Vagina (tissue), 2 donors: ENCODE results near the gene CCDC183. TPM values are rescaled to one million over a fixed set of nuclear protein-coding genes. Genes with fewer than 3 reads are reported as not detected.
A peak's percentile ranks its signal among the peaks of the same experiment; 100 is the strongest.

Experiments
- DNase-seq, 2 donors: peaks; one replicate each; pipeline ENCODE4 v3.0.0-alpha.2; 2017; ENCODE audit errors: extremely low spot score in 2 of 2
- H3K27ac ChIP-seq: fragments of 200-600 bp; sonication (generic); one replicate; pipeline ENCODE4 v1.5.1; 2019
- H3K27me3 ChIP-seq: fragments of 200-600 bp; sonication (generic); one replicate; pipeline ENCODE4 v1.5.1; 2019
- H3K36me3 ChIP-seq, 2 donors: fragments of 200-600 bp; sonication (generic); one replicate each; pipeline ENCODE4 v1.5.1; 2017 to 2019
- H3K4me1 ChIP-seq: fragments of 200-600 bp; sonication (generic); one replicate; pipeline ENCODE4 v1.5.1; 2019
- H3K4me3 ChIP-seq, 2 donors: fragments of 200-600 bp; sonication (generic); 1 replicate in 1 of 2; 2 replicates in 1 of 2; pipeline ENCODE4 v1.5.1; 2016 to 2019
- H3K9me3 ChIP-seq: fragments of 200-600 bp; sonication (generic); one replicate; pipeline ENCODE4 v1.5.1; 2019
- POLR2A ChIP-seq, 2 donors: fragments of 450-650 bp; IDR thresholded peaks; one replicate each; pipeline ENCODE4 v1.6.1; 2017; ENCODE audit warnings: antibody characterized with exemption in 2 of 2, mild to moderate bottlenecking in 2 of 2, moderate library complexity in 2 of 2
- POLR2AphosphoS5 ChIP-seq, 2 donors: sonication (generic); formaldehyde crosslinking; IDR thresholded peaks; one replicate each; pipeline ENCODE4 v1.9.0; 2017; ENCODE audit warnings: antibody characterized with exemption in 2 of 2, mild to moderate bottlenecking in 2 of 2, low read depth in 1 of 2; ENCODE audit not compliant: insufficient read depth in 1 of 2
- intact Hi-C: fragments of 100-400 bp; cut with DNase I; formaldehyde crosslinking; loops from one replicate; pipeline ENCODE4 v1.15.1; 2023
- total RNA-seq: library from RNA; depleted of rRNA; stranded (reverse); fragments of >200 nt; gene quantifications from one replicate; pipeline ENCODE4 v1.2.3, GENCODE V29; 2016
- TF ChIP-seq, protein P1 (sequence below), 3 experiments: fragments of 450-650 bp in 2 of 3; fragments of 200-600 bp in 1 of 3; sonication (generic) in 1 of 3; IDR thresholded peaks; one replicate each; pipeline ENCODE4 v1.5.1; 2017 to 2019; ENCODE audit warnings: antibody characterized with exemption in 3 of 3, mild to moderate bottlenecking in 2 of 3, moderate library complexity in 2 of 3

Gene CCDC183
- total RNA-seq, 1 donor from 2014 or later: not detected

DNA sequence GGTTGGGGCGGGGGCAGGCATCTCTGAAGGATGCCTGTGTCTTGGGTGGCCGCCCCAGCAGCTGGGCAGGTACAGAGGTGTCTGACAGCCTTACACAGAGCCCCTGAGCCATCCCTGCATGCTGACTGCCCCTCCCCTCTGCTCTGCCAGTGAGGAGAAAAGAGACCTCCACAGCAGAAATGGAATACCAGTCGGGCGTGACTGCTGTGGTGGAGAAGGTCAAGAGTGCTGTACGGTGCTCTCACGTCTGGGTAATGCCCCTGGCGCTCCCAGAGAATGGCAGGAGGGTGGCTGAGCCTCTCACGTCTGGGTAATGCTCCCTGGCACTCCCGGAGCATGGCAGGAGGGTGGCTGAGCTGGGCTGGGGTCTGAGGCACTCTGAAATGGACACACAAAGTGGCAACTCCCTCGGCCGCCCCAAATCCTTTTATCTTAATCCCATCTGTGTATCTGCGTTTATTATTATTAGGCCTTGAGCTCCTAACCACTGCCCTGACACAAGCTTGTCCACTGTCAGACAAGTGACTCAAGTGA, 9.1 kb downstream of the CCDC183 start:
- Histone ChIP-seq H3K27me3 (no peaks in the 10 kb centered on the region), H3K4me1 (peaks cover 46% of the 10 kb centered on the region), H3K9me3 (no peaks in the 10 kb centered on the region), H3K27ac (no peak overlapping the region), H3K4me3 (no peak overlapping the region), H3K36me3 (no peaks in the 10 kb centered on the region)
- TF ChIP-seq POLR2A (IDR thresholded peaks at IDR 0.05) (no peak), POLR2AphosphoS5 (IDR thresholded peaks at IDR 0.05; ENCODE audit: insufficient read depth in 1 of 2, low read depth in 1 of 2) (no peak)
- TF ChIP-seq, protein P1, sequence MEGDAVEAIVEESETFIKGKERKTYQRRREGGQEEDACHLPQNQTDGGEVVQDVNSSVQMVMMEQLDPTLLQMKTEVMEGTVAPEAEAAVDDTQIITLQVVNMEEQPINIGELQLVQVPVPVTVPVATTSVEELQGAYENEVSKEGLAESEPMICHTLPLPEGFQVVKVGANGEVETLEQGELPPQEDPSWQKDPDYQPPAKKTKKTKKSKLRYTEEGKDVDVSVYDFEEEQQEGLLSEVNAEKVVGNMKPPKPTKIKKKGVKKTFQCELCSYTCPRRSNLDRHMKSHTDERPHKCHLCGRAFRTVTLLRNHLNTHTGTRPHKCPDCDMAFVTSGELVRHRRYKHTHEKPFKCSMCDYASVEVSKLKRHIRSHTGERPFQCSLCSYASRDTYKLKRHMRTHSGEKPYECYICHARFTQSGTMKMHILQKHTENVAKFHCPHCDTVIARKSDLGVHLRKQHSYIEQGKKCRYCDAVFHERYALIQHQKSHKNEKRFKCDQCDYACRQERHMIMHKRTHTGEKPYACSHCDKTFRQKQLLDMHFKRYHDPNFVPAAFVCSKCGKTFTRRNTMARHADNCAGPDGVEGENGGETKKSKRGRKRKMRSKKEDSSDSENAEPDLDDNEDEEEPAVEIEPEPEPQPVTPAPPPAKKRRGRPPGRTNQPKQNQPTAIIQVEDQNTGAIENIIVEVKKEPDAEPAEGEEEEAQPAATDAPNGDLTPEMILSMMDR (IDR thresholded peaks at IDR 0.05): no peak
- DNase-seq: peak in 1 of 2 donors; percentile 70
- intact Hi-C loops: no loop called here

DNA sequence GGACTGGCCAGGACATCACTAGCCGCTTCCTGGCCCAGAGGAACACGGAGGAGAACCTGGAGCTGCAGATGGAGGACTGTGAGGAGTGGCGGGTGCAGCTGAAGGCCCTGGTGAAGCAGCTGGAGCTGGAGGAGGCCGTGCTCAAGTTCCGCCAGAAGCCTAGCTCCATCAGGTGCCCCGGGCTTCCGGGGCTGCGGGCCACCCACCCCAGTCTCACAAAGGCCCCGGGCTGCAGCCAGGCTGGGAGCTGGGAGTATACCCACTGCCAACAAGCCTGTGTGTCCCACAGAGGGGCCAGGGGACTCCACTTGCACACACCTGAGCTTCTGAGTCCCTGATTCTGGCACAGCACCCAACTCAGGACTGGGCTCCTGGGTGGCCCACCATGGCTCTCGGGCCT, 9.9 kb downstream of the CCDC183 start:
- H3K4me1 ChIP-seq: peaks cover 46% of the 10 kb centered on the region

DNA sequence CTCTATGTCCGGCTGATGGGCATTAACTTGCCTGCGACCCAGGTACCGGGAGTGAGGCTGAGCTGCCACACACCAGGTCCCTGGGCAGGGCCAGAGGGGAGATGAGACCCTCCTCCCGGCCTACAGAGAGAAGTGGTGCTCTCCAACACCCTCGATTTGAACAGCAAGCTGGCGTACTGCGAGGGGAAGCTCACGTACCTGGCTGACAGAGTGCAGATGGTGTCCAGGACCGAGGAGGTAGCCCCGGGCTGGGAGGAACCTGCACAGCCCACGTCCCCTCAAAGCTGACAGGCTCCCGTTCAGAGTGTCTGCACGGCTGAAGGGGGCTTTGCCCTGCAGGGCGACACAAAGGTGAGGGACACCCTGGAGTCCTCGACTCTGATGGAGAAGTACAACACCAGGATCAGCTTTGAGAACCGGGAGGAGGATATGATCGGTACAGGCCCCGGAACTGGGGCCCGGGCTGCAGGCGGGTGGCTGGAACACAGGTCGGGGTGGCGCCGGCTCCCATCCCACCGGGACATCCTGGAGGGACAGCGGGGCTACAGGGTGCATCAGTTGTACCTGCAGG, 10.6 kb downstream of the CCDC183 start:
- Histone ChIP-seq H3K27me3 (no peaks in the 10 kb centered on the region), H3K4me3 (peak overlapping the region; percentile 92 to 95), H3K27ac (peak overlapping the region; percentile 82), H3K36me3 (no peaks in the 10 kb centered on the region), H3K9me3 (no peaks in the 10 kb centered on the region), H3K4me1 (peaks cover 47% of the 10 kb centered on the region)
- TF ChIP-seq, protein P1 (IDR thresholded peaks at IDR 0.05): no peak
- TF ChIP-seq POLR2AphosphoS5 (IDR thresholded peaks at IDR 0.05; ENCODE audit: insufficient read depth in 1 of 2, low read depth in 1 of 2) (no peak), POLR2A (IDR thresholded peaks at IDR 0.05) (no peak)
- intact Hi-C loops: no loop called here
- DNase-seq: peak; percentile 85 to 95

More for the DNA sequence above, 9.9 kb downstream of the CCDC183 start:
- DNase-seq: peak in 1 of 2 donors; percentile 85
- no peak overlapping the region for H3K4me3 ChIP-seq
- no peak for TF ChIP-seq POLR2A (IDR thresholded peaks at IDR 0.05)
- no peaks in the 10 kb centered on the region for H3K27me3 ChIP-seq
- intact Hi-C loops: no loop called here
- H3K36me3 ChIP-seq: no peaks in the 10 kb centered on the region
- H3K27ac ChIP-seq: no peak overlapping the region
- no peaks in the 10 kb centered on the region for H3K9me3 ChIP-seq

DNA sequence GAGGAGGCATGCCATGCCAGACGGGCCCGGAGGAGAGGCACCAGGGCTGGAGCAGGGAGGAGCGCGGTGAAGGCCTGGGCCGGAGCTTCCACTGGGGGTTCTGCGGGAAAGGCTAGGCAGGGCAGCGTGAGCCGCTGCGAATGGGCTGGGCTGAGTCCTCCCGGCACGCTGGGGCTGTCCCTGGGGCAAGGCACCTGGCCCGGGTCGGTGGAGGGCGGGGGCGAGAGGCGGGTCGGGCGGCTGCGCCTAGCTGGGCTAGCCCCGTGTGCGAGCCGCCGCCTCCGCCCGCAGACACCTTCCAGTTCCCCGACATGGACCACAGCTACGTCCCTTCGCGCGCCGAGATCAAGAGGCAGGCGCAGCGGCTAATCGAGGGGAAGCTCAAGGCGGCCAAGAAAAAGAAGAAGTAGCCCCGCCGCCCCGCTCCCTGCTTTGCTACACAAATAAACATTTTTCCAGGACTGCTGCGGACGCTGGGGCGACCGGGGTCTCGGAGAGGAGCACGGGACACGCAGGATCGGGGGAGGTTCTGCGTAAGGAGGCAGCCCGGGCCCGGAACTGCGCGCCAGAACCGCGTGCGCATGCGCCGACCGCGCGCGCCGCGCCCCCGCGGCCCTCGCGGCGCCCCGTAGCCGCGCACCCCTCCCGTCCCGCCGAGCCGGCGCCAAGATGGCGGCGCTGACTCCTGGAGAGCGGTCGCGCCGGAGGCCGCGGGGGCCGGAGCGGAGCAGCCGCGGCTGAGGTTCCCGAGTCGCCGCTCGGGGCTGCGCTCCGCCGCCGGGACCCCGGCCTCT, 11.3 kb downstream of the CCDC183 start, which contains the start of gene RABL6:
TSS of gene RABL6 (plus strand) at position 668 of the 794 bp plus-strand sequence. CDS start 249 bp downstream, outside the sequence.
- H3K9me3 ChIP-seq: no peaks in the 10 kb centered on the region
- peaks cover 52% of the 10 kb centered on the region for H3K4me1 ChIP-seq
- peak in 1 of 2 donors; percentile 93 for DNase-seq
- peak within 1 kb of the TSS; percentile 92 to 95 for H3K4me3 ChIP-seq
- TF ChIP-seq POLR2A (IDR thresholded peaks at IDR 0.05) (peak in 1 of 2 donors; percentile 58), POLR2AphosphoS5 (IDR thresholded peaks at IDR 0.05; ENCODE audit: insufficient read depth in 1 of 2, low read depth in 1 of 2) (peak in 1 of 2 donors; percentile 74)
- TF ChIP-seq, protein P1 (IDR thresholded peaks at IDR 0.05): no peak
- H3K27me3 ChIP-seq: no peaks in the 10 kb centered on the region
- intact Hi-C loops: no loop called here
- peak within 1 kb of the TSS; percentile 82 for H3K27ac ChIP-seq
- peaks cover 0 to 3% of the 10 kb centered on the region in 2 donors for H3K36me3 ChIP-seq

DNA sequence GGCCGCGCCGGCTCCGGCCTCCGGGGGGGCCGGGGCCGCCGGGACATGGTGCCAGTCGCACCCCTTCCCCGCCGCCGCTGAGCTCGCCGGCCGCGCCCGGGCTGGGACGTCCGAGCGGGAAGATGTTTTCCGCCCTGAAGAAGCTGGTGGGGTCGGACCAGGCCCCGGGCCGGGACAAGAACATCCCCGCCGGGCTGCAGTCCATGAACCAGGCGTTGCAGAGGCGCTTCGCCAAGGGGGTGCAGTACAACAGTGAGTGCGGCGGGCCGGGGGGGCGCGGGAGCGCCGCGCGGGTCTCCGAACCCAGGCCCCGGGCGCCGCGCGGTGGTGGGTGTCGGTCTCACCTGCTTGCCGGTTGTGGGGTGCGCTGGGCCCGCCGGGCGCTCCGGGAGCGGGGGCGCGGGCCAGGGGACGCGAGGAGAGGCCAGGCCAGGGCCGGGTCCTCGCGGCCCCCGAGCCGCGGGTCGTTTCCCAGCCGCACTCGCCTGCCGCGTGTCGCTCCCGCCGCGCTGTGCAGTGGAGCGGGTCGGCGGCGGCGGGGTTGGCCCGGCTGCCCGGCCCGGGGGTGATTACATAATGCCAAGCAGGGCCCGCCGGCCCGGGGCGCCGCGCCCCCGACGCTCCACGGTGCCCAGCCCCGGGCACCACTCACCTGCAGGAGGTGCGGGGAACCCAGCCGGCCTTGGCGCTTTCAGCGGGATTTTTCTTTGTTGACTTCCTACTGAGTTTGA, 12.1 kb downstream of the CCDC183 start:
- Histone ChIP-seq H3K36me3 (peaks cover 0 to 3% of the 10 kb centered on the region in 2 donors), H3K27ac (peak overlapping the region; percentile 82), H3K4me1 (peaks cover 52% of the 10 kb centered on the region), H3K4me3 (peak overlapping the region; percentile 92 to 95), H3K27me3 (no peaks in the 10 kb centered on the region), H3K9me3 (no peaks in the 10 kb centered on the region)
- TF ChIP-seq POLR2A (IDR thresholded peaks at IDR 0.05): no peak
- TF ChIP-seq, protein P1 (IDR thresholded peaks at IDR 0.05): no peak
- TF ChIP-seq POLR2AphosphoS5 (IDR thresholded peaks at IDR 0.05; ENCODE audit: insufficient read depth in 1 of 2, low read depth in 1 of 2): no peak
- intact Hi-C loops: no loop called here
- DNase-seq: no peak
